HG03432 (cell line): Measurements from ENCODE around the gene ORC6.
"Not testable (repeated sequence)": the region's sequence is repeated elsewhere in the genome, so short reads cannot be mapped to it uniquely, and the experiment has no call there.

Experiments used
- ATAC-seq: cut with Tn5 transposase; IDR thresholded peaks from one replicate; pipeline ENCODE4 v1.9.1; 2021; ENCODE audit warnings: mild to moderate bottlenecking, moderate library complexity; ENCODE audit not compliant: unreplicated experiment

The ORC6 gene

GRCh38 chr16:46689365-46690280, at the start of gene ORC6:
Gene ORC6, plus strand, starts transcription at chr16:46689659. Its CDS starts 47 bp downstream, at chr16:46689706.
- ATAC-seq, result peak; percentile 77

GRCh38 chr16:46648656-46649055, 40.8 kb upstream of the ORC6 start:
- no peak for ATAC-seq

GRCh38 chr16:46649588-46650253, 39.7 kb upstream of the ORC6 start:
- ATAC-seq, result no peak

- no peak for ATAC-seq
Measured at GRCh38 chr16:46650254-46650623, 39.2 kb upstream of the ORC6 start.

GRCh38 chr16:46651305-46651704, 38.2 kb upstream of the ORC6 start:
- ATAC-seq, result no peak

GRCh38 chr16:46658925-46659324, 30.5 kb upstream of the ORC6 start:
- peak; percentile 95 for ATAC-seq

GRCh38 chr16:46662123-46662522, 27.3 kb upstream of the ORC6 start:
- ATAC-seq, result no peak

- peak; percentile 87 for ATAC-seq
Measured at GRCh38 chr16:46673320-46674013, 16.0 kb upstream of the ORC6 start.

- not testable (repeated sequence) for ATAC-seq
Measured at GRCh38 chr16:46677943-46678342, 11.5 kb upstream of the ORC6 start.

- ATAC-seq, result not testable (repeated sequence)
Measured at GRCh38 chr16:46681867-46682266, 7.6 kb upstream of the ORC6 start.

GRCh38 chr16:46686815-46687473, 2.5 kb upstream of the ORC6 start:
- no peak for ATAC-seq

GRCh38 chr16:46687486-46687885, 2.0 kb upstream of the ORC6 start:
- no peak for ATAC-seq

- ATAC-seq, result no peak
Measured at GRCh38 chr16:46688101-46688653, 1.3 kb upstream of the ORC6 start.

- peak; percentile 83 for ATAC-seq
Measured at GRCh38 chr16:46688654-46689364, 650 bp upstream of the ORC6 start, which contains the start of gene VPS35. Gene VPS35, minus strand, starts transcription at chr16:46689178. Its CDS starts 45 bp downstream, at chr16:46689133.

GRCh38 chr16:46690281-46691178, 1.1 kb downstream of the ORC6 start:
- no peak for ATAC-seq

GRCh38 chr16:46691726-46692125, 2.3 kb downstream of the ORC6 start:
- ATAC-seq, result no peak

GRCh38 chr16:46693598-46693997, 4.1 kb downstream of the ORC6 start:
- no peak for ATAC-seq

GRCh38 chr16:46695937-46696336, 6.5 kb downstream of the ORC6 start:
- ATAC-seq, result no peak

- no peak for ATAC-seq
Measured at GRCh38 chr16:46696957-46697356, 7.5 kb downstream of the ORC6 start.
